Thyroid gland (tissue), 4 donors: ENCODE results near the gene CATSPERZ.

Experiments
- POLR2A ChIP-seq, 2 donors: fragments of 450-650 bp; IDR thresholded peaks; one replicate each; pipeline ENCODE4 v1.6.1; 2017; ENCODE audit warnings: antibody characterized with exemption in 2 of 2, mild to moderate bottlenecking in 2 of 2, moderate library complexity in 1 of 2
- TF ChIP-seq, protein P1 (sequence below), 6 experiments: fragments of 200-600 bp in 3 of 6; fragments of 450-650 bp in 3 of 6; sonication (generic) in 3 of 6; IDR thresholded peaks; one replicate each; pipeline ENCODE4 v1.5.1; 2016 to 2019; ENCODE audit warnings: antibody characterized with exemption in 6 of 6, mild to moderate bottlenecking in 2 of 6, inconsistent platforms in 1 of 6, moderate library complexity in 1 of 6

DNA sequence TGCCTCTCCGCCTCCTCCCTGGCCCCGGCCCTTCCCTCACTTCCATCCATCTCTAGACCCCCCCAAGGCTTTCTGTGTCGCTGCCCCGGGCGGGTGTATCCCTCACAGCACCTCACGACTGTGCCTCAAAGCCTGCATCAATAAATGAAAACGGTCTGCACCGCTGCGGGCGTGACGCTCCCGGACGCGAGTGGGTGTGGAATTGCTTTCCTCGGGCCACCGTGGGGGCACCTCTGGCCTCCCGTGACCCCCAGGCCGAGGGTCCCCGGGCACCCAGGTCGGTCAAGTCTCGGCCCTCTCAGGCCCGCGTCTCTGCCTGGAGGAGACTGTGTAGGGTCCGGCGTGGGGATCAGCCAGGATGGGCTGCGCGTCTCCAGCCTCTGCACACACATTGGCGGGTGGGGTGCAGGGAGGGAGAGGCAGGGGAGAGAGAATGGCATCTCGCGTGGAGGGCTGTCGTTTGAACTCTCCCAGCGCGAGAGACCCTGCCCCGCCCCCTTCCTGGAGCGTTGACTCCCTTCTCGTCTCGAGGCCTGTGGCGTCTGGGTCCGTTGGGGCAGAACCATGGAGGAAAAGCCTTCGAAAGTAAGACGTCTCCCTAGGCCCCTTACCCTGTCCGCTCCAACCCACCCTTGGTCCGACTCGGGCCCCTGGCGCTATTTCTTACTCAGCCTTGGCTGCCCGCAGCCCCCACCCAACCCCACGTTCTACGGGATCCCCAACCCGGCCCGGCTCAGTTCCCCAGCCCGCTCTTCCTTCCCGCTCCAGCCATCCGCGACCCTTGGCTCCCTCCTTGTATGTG lies at the start of gene CATSPERZ:
- TF ChIP-seq, protein P1, sequence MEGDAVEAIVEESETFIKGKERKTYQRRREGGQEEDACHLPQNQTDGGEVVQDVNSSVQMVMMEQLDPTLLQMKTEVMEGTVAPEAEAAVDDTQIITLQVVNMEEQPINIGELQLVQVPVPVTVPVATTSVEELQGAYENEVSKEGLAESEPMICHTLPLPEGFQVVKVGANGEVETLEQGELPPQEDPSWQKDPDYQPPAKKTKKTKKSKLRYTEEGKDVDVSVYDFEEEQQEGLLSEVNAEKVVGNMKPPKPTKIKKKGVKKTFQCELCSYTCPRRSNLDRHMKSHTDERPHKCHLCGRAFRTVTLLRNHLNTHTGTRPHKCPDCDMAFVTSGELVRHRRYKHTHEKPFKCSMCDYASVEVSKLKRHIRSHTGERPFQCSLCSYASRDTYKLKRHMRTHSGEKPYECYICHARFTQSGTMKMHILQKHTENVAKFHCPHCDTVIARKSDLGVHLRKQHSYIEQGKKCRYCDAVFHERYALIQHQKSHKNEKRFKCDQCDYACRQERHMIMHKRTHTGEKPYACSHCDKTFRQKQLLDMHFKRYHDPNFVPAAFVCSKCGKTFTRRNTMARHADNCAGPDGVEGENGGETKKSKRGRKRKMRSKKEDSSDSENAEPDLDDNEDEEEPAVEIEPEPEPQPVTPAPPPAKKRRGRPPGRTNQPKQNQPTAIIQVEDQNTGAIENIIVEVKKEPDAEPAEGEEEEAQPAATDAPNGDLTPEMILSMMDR (IDR thresholded peaks at IDR 0.05) = peak in 2 of 6 experiments; percentile 2
- TF ChIP-seq POLR2A (IDR thresholded peaks at IDR 0.05) = no peak
